ENCODE measurements around the gene CMKLR1. TPM values are rescaled to one million over a fixed set of nuclear protein-coding genes. Genes with fewer than 3 reads are reported as not detected.

The CMKLR1 gene
- total RNA-seq, 2 donors from 2014 or later = not detected

DNA sequence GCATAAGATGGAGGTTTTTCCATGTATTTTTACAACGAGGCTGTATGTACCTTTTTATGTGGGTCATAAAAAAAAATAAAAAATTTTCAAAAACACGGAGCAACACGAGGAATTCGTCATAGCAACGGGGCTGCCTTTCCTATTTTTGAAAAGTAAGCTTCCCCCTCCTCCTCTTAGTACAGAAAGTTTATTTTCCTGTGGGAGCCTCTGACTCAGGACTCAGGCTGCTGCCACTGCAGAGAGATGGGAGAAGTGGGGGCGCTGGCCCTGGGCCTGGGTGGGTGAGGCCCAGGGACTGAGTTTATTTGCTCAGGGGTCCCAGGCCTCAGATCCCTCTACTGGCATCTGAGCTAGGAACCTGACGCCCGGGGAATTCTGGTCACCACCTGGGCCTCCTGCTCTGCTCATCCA lies 10.2 kb upstream of the CMKLR1 start:
- TF ChIP-seq, protein P1, sequence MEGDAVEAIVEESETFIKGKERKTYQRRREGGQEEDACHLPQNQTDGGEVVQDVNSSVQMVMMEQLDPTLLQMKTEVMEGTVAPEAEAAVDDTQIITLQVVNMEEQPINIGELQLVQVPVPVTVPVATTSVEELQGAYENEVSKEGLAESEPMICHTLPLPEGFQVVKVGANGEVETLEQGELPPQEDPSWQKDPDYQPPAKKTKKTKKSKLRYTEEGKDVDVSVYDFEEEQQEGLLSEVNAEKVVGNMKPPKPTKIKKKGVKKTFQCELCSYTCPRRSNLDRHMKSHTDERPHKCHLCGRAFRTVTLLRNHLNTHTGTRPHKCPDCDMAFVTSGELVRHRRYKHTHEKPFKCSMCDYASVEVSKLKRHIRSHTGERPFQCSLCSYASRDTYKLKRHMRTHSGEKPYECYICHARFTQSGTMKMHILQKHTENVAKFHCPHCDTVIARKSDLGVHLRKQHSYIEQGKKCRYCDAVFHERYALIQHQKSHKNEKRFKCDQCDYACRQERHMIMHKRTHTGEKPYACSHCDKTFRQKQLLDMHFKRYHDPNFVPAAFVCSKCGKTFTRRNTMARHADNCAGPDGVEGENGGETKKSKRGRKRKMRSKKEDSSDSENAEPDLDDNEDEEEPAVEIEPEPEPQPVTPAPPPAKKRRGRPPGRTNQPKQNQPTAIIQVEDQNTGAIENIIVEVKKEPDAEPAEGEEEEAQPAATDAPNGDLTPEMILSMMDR (conservative IDR thresholded peaks at IDR 0.05) = no peak
- no peak overlapping the region for H3K9ac ChIP-seq (ENCODE audit: extremely low read depth, low read length, poor library complexity, severe bottlenecking)
- H3K36me3 ChIP-seq (ENCODE audit: control insufficient read depth, insufficient read depth, low read length) = no peaks in the 10 kb centered on the region
- peaks cover 13% of the 10 kb centered on the region for H3K9me3 Mint-ChIP-seq
- no peak overlapping the region for H3K4me3 ChIP-seq (ENCODE audit: low read length)
- no peak overlapping the region for H3K27ac Mint-ChIP-seq
- H3K27ac ChIP-seq (ENCODE audit: low read depth, low read length) = no peak overlapping the region
- H3K4me1 Mint-ChIP-seq = no peaks in the 10 kb centered on the region
- H3K36me3 Mint-ChIP-seq (ENCODE audit: low read depth) = no peaks in the 10 kb centered on the region
- H3K27me3 Mint-ChIP-seq (ENCODE audit: insufficient read depth) = no peaks in the 10 kb centered on the region
- no peaks in the 10 kb centered on the region for H3K4me1 ChIP-seq (ENCODE audit: control insufficient read depth, insufficient read depth, low read length)
- no peaks in the 10 kb centered on the region for H3K27me3 ChIP-seq (ENCODE audit: control insufficient read depth, insufficient read depth, low read length, poor library complexity, severe bottlenecking)
- WGBS, 2 experiments (ENCODE audit: insufficient coverage in 1 of 2, insufficient read length in 1 of 2) = 91 to 94% methylated on average over 7 to 8 of the region's 8 CpGs
- no peak overlapping the region for H3K4me3 Mint-ChIP-seq
- peaks cover 6% of the 10 kb centered on the region for H3K9me3 ChIP-seq (ENCODE audit: control insufficient read depth, low read length)
- DNase-seq = no peak

DNA sequence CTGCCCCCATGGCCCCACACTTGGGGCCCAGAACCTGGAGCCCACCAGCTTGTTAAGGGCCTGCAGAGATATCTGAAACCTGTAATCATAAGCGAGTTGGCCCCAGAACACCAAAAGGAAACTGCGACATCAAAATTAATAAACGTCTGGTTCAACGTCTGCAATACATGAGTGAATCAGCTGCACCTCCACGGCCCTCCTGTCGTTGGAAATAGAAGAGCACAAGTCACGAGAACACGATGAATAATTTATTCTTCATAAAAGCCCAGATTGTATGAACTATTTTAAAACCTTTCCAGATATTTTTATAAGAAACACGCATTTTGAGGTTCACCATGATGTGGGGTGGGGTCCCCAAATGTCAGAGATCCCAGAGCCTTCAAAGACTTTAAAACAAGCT lies 9.7 kb upstream of the CMKLR1 start:
- no peak overlapping the region for H3K4me3 Mint-ChIP-seq
- no peak overlapping the region for H3K9ac ChIP-seq (ENCODE audit: extremely low read depth, low read length, poor library complexity, severe bottlenecking)
- no peak for DNase-seq

DNA sequence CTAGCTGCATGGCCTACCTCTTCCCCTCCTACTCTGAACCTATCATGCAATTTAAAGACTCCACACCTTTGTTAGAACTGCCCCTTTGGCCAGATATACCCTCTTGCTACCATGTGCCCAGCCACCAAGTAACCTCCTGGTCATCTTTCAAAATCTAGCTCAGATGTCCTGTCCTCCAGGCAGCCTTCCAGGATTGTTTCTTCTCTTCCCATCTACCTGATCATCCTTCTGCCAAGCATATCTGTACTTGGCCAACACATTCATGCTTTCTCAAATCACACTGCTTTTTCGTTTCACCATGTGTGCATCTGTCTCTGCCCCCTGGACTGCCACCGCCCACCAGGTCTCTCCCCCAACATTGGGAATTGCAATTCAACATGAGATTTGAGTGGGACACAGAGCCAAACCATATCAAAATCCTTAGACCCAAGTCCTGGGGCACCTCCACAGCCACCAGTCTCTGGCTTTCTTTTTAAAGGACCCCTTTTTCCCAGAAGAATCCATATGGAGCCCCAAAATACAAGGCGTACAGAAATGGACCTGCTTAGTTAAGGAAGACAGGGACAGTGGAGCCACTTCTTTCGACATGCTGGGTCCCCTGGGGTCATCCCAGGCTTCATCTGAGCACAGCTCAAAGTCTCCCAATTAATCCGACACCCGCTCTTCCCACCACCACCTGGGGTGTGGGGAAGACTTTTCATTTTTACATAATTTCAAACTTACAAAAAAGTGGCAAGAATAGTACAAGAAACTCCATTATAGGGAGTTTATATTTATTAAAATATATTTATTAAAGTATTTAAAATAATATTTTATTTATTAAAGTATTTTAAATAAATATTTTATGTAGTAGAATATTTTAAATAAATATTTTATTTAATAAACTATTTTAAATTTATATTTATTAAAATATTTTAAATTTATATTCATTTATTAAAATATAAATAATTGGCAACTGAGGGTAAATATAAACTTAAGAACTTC lies 7.9 kb upstream of the CMKLR1 start:
- Mint-ChIP-seq H3K36me3 (ENCODE audit: low read depth) (no peaks in the 10 kb centered on the region), H3K27me3 (ENCODE audit: insufficient read depth) (no peaks in the 10 kb centered on the region), H3K4me3 (no peak overlapping the region), H3K9me3 (peaks cover 13% of the 10 kb centered on the region), H3K27ac (no peak overlapping the region), H3K4me1 (no peaks in the 10 kb centered on the region)
- no peak overlapping the region for H3K27ac ChIP-seq (ENCODE audit: low read depth, low read length)
- no peaks in the 10 kb centered on the region for H3K36me3 ChIP-seq (ENCODE audit: control insufficient read depth, insufficient read depth, low read length)
- DNase-seq = no peak
- 79 to 95% methylated on average over 3 to 5 of the region's 6 CpGs for WGBS, 2 experiments (ENCODE audit: insufficient coverage in 1 of 2, insufficient read length in 1 of 2)
- H3K9ac ChIP-seq (ENCODE audit: extremely low read depth, low read length, poor library complexity, severe bottlenecking) = no peak overlapping the region
- H3K9me3 ChIP-seq (ENCODE audit: control insufficient read depth, low read length) = peaks cover 6% of the 10 kb centered on the region
- H3K4me3 ChIP-seq (ENCODE audit: low read length) = no peak overlapping the region
- no peaks in the 10 kb centered on the region for H3K27me3 ChIP-seq (ENCODE audit: control insufficient read depth, insufficient read depth, low read length, poor library complexity, severe bottlenecking)
- no peaks in the 10 kb centered on the region for H3K4me1 ChIP-seq (ENCODE audit: control insufficient read depth, insufficient read depth, low read length)
- TF ChIP-seq, protein P1 (conservative IDR thresholded peaks at IDR 0.05) = no peak

More for the DNA sequence above, 9.7 kb upstream of the CMKLR1 start:
- H3K27me3 Mint-ChIP-seq (ENCODE audit: insufficient read depth) = no peaks in the 10 kb centered on the region
- Histone ChIP-seq H3K4me3 (ENCODE audit: low read length) (no peak overlapping the region), H3K27me3 (ENCODE audit: control insufficient read depth, insufficient read depth, low read length, poor library complexity, severe bottlenecking) (no peaks in the 10 kb centered on the region), H3K9me3 (ENCODE audit: control insufficient read depth, low read length) (peaks cover 6% of the 10 kb centered on the region), H3K36me3 (ENCODE audit: control insufficient read depth, insufficient read depth, low read length) (no peaks in the 10 kb centered on the region), H3K27ac (ENCODE audit: low read depth, low read length) (no peak overlapping the region), H3K4me1 (ENCODE audit: control insufficient read depth, insufficient read depth, low read length) (no peaks in the 10 kb centered on the region)
- H3K36me3 Mint-ChIP-seq (ENCODE audit: low read depth) = no peaks in the 10 kb centered on the region
- H3K9me3 Mint-ChIP-seq = peaks cover 13% of the 10 kb centered on the region
- TF ChIP-seq, protein P1 (conservative IDR thresholded peaks at IDR 0.05) = no peak
- 91 to 99% methylated on average over 7 to 9 of the region's 9 CpGs for WGBS, 2 experiments (ENCODE audit: insufficient coverage in 1 of 2, insufficient read length in 1 of 2)
- H3K27ac Mint-ChIP-seq = no peak overlapping the region
- no peaks in the 10 kb centered on the region for H3K4me1 Mint-ChIP-seq
